ENCODE results near the gene SYT5. TPM values are rescaled to one million over a fixed set of nuclear protein-coding genes. Genes with fewer than 3 reads are reported as not detected.

Gene SYT5
- total and polyA plus RNA-seq, 12 donors: under 0.01 to 1.1 TPM; not detected in 10

GRCh38 chr19:55146078-55146704 is 33.9 kb downstream of the SYT5 start:
- peak overlapping the region in 2 of 10 donors; percentile 28 to 31 for H3K27ac ChIP-seq
- peak in 3 of 8 donors; percentile 2 to 7 (median 2) for ATAC-seq
- DNase-seq: no peak
- intact Hi-C loops (cut with DNase I): loop anchor here in 2 of 10 donors (10.0 kb wide), 2 partner anchors 359 to 489 kb away; no protein-coding TSS in a partner anchor
- WGBS, 2 donors: 4 to 12% methylated on average over 24 to 40 of the region's 41 CpGs
- peaks cover 0 to 23% (median 0%) of the 10 kb centered on the region in 9 donors for H3K36me3 ChIP-seq
- H3K4me3 ChIP-seq: peak overlapping the region in 1 of 10 donors; percentile 26
- peaks cover 0 to 41% (median 8%) of the 10 kb centered on the region in 9 donors for H3K4me1 ChIP-seq
- H3K9me3 ChIP-seq: no peaks in the 10 kb centered on the region
- H3K27me3 ChIP-seq: peaks cover 0 to 81% (median 72%) of the 10 kb centered on the region in 7 donors
- peak in 7 of 9 donors; percentile 26 to 51 (median 41) for TF ChIP-seq CTCF (IDR thresholded peaks at IDR 0.05)

DNA sequence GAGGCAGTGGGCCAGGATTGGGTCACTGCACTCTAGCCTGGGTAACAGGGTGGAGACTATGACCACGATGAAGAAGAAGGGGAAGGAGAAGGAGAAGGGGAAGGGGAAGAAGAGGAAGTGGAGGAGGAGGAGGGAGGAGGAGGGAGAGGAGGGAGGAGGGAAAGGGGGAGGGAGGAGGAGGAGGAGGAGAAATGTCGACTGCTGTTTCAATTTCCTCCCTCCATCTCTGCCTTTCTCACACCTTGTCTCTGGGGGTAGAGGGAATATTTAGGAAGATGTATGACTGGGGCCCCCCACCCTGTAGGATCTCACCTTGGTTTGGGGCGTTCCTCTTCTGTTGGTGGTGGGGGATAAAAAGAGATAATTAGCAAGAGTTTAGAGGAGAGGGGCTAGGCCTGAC is 34.9 kb downstream of the SYT5 start:
- intact Hi-C loops (cut with DNase I): loop anchor here in 2 of 10 donors (10.0 kb wide), 2 partner anchors 360 to 490 kb away; no protein-coding TSS in a partner anchor
- TF ChIP-seq CTCF (IDR thresholded peaks at IDR 0.05): no peak
- Histone ChIP-seq H3K4me3 (no peak overlapping the region), H3K27me3 (peaks cover 0 to 91% (median 78%) of the 10 kb centered on the region in 7 donors), H3K36me3 (peaks cover 0 to 25% (median 0%) of the 10 kb centered on the region in 9 donors), H3K4me1 (peaks cover 0 to 34% (median 4%) of the 10 kb centered on the region in 9 donors), H3K27ac (no peak overlapping the region), H3K9me3 (no peaks in the 10 kb centered on the region)
- WGBS, 2 donors: 23 to 47% methylated on average over 3 of the region's 3 CpGs
- no peak for DNase-seq
- no peak for ATAC-seq

GRCh38 chr19:55141696-55142095 is 38.4 kb downstream of the SYT5 start:
- H3K27ac ChIP-seq: peak overlapping the region in 1 of 10 donors; percentile 36

More at GRCh38 chr19:55141696-55142095, 38.4 kb downstream of the SYT5 start:
- ATAC-seq: peak in 2 of 8 donors; percentile 7 to 13
- intact Hi-C loops (cut with DNase I): loop anchor here in 9 of 10 donors (1.0 to 10.0 kb wide), 8 partner anchors 276 to 493 kb away; no protein-coding TSS in a partner anchor
- 27% methylated on average over 21 of the region's 21 CpGs for WGBS, 2 donors
- peaks cover 0 to 49% (median 0%) of the 10 kb centered on the region in 9 donors for H3K36me3 ChIP-seq
- DNase-seq: no peak
- TF ChIP-seq CTCF (IDR thresholded peaks at IDR 0.05): no peak
- no peaks in the 10 kb centered on the region for H3K9me3 ChIP-seq
- H3K4me3 ChIP-seq: no peak overlapping the region
- peaks cover 0 to 89% (median 77%) of the 10 kb centered on the region in 7 donors for H3K27me3 ChIP-seq
- peaks cover 0 to 18% (median under 1%) of the 10 kb centered on the region in 9 donors for H3K4me1 ChIP-seq
